Liver (tissue), 9 donors: ENCODE measurements around the gene PLSCR1. TPM values are rescaled to one million over a fixed set of nuclear protein-coding genes. Genes with fewer than 3 reads are reported as not detected.

Experiments used
- DNase-seq: peaks from one replicate; pipeline ENCODE4 v3.0.0-alpha.2; 2017; ENCODE audit warnings: low spot score
- H3K27ac ChIP-seq, 2 donors: one replicate each; pipeline ENCODE4 v1.7.0; 2013; ENCODE audit warnings: inconsistent platforms in 2 of 2, low read length in 2 of 2, control low read depth in 1 of 2, low read depth in 1 of 2, mild to moderate bottlenecking in 1 of 2
- H3K27me3 ChIP-seq, 4 donors: one replicate each; pipeline versions ENCODE4 v1.6.1 to v1.7.0; 2013; ENCODE audit warnings: low read length in 3 of 4, inconsistent platforms in 1 of 4, mild to moderate bottlenecking in 1 of 4, moderate library complexity in 1 of 4; ENCODE audit not compliant: control insufficient read depth in 4 of 4, insufficient read depth in 4 of 4
- H3K36me3 ChIP-seq, 4 donors: one replicate each; pipeline versions ENCODE4 v1.6.1 to v1.7.0; 2013; ENCODE audit warnings: low read length in 3 of 4, mild to moderate bottlenecking in 3 of 4, low read depth in 1 of 4, moderate library complexity in 1 of 4; ENCODE audit not compliant: control insufficient read depth in 4 of 4, insufficient read depth in 3 of 4
- H3K4me1 ChIP-seq, 4 donors: one replicate each; pipeline versions ENCODE4 v1.6.1 to v1.7.0; 2013; ENCODE audit warnings: low read length in 3 of 4, mild to moderate bottlenecking in 3 of 4, moderate library complexity in 1 of 4; ENCODE audit not compliant: control insufficient read depth in 4 of 4, insufficient read depth in 4 of 4
- H3K4me3 ChIP-seq, 3 donors: one replicate each; pipeline versions ENCODE4 v1.6.1 to v1.7.0; 2013; ENCODE audit warnings: low read length in 3 of 3, control low read depth in 1 of 3, low read depth in 1 of 3, mild to moderate bottlenecking in 1 of 3
- H3K9ac ChIP-seq, 2 donors: one replicate each; pipeline ENCODE4 v1.7.0; 2013; ENCODE audit warnings: low read length in 2 of 2, mild to moderate bottlenecking in 2 of 2, moderate library complexity in 2 of 2, control low read depth in 1 of 2, low read depth in 1 of 2
- H3K9me3 ChIP-seq, 4 donors: one replicate each; pipeline versions ENCODE4 v1.6.1 to v1.7.0; 2013; ENCODE audit warnings: low read length in 3 of 4; ENCODE audit not compliant: control insufficient read depth in 4 of 4
- FOXA1 ChIP-seq: IDR thresholded peaks from 2 replicates; pipeline ENCODE4 v1.6.1; 2016; ENCODE audit warnings: antibody characterized with exemption
- FOXA2 ChIP-seq: IDR thresholded peaks from 2 replicates; pipeline ENCODE4 v1.6.1; 2016; ENCODE audit warnings: antibody characterized with exemption
- GABPA ChIP-seq, 2 donors: IDR thresholded peaks in 1 of 2; conservative IDR thresholded peaks in 1 of 2; 2 replicates each; pipeline ENCODE4 v1.6.1; 2016; ENCODE audit warnings: antibody characterized with exemption in 2 of 2, mild to moderate bottlenecking in 1 of 2, moderate library complexity in 1 of 2
- HNF4A ChIP-seq, 2 donors: conservative IDR thresholded peaks; 2 replicates each; pipeline ENCODE4 v1.6.1; 2016; ENCODE audit warnings: antibody characterized with exemption in 2 of 2, mild to moderate bottlenecking in 2 of 2
- HNF4G ChIP-seq: IDR thresholded peaks from 2 replicates; pipeline ENCODE4 v1.6.1; 2016; ENCODE audit warnings: antibody characterized with exemption
- JUND ChIP-seq, 2 donors: IDR thresholded peaks; 2 replicates each; pipeline ENCODE4 v1.6.1; 2016; ENCODE audit warnings: antibody characterized with exemption in 2 of 2
- NR2F2 ChIP-seq: IDR thresholded peaks from 2 replicates; pipeline ENCODE4 v1.6.1; 2016; ENCODE audit warnings: antibody characterized with exemption
- RAD21 ChIP-seq, 2 donors: IDR thresholded peaks; 2 replicates each; pipeline ENCODE4 v1.6.1; 2016; ENCODE audit warnings: antibody characterized with exemption in 2 of 2, mild to moderate bottlenecking in 2 of 2
- REST ChIP-seq: IDR thresholded peaks from 2 replicates; pipeline ENCODE4 v1.6.1; 2016; ENCODE audit warnings: antibody characterized with exemption, mild to moderate bottlenecking
- RXRA ChIP-seq, 2 donors: IDR thresholded peaks; 2 replicates each; pipeline ENCODE4 v1.6.1; 2017 to 2018; ENCODE audit warnings: antibody characterized with exemption in 2 of 2, mild to moderate bottlenecking in 1 of 2
- TAF1 ChIP-seq: conservative IDR thresholded peaks from 2 replicates; pipeline ENCODE4 v1.6.1; 2016; ENCODE audit warnings: antibody characterized with exemption, mild to moderate bottlenecking
- YY1 ChIP-seq: IDR thresholded peaks from 2 replicates; pipeline ENCODE4 v1.6.1; 2016; ENCODE audit warnings: antibody characterized with exemption, mild to moderate bottlenecking
- WGBS: extraction: QIAGEN DNeasy Blood & Tissue Kit; methylation state at CpG from one replicate; pipeline ENCODE4 v1.1.7; 2013; 5-methylcytosine and 5-hydroxymethylcytosine counted together
- polyA plus RNA-seq, 2 donors: library from polyadenylated mRNA; stranded (reverse) in 1 of 2; unstranded in 1 of 2; fragments of 200-250 nt in 1 of 2; fragments of >200 nt in 1 of 2; fragmentation: Nextera tagmentation in 1 of 2; extraction: Ambion mirVana in 1 of 2; gene quantifications; one replicate each; pipeline versions ENCODE4 v1.2.1 to v1.2.3, GENCODE V29; 2013 to 2015
- total RNA-seq, 2 donors: library from RNA; depleted of rRNA; stranded (reverse); fragments of >200 nt; gene quantifications; one replicate each; pipeline ENCODE4 v1.2.3, GENCODE V29; 2014
- TF ChIP-seq, protein P1 (sequence below): fragments of 150-350 bp; IDR thresholded peaks from 2 replicates; pipeline ENCODE4 v1.5.1; 2017; ENCODE audit warnings: improper control_type of control experiment, low read depth, low read length; ENCODE audit not compliant: missing input control
- TF ChIP-seq, protein P2 (sequence below): IDR thresholded peaks from 2 replicates; pipeline ENCODE4 v1.6.1; 2016; ENCODE audit warnings: antibody characterized with exemption
- donor health status: healthy.
- donor health status: healthy.
- donor health status: healthy.
- donor health status: healthy.
- donor health status: healthy.

The PLSCR1 gene
- total and polyA plus RNA-seq, 4 donors: 30.2 to 76.4 (median 34.3) TPM

GRCh38 chr3:146493761-146494160, 50.6 kb downstream of the PLSCR1 start:
- WGBS: 96% methylated on average over 2 of the region's 2 CpGs
- Histone ChIP-seq H3K36me3 (no peaks in the 10 kb centered on the region), H3K4me1 (no peaks in the 10 kb centered on the region), H3K9ac (no peak overlapping the region), H3K4me3 (no peak overlapping the region), H3K9me3 (peaks cover 0 to 7% (median 0%) of the 10 kb centered on the region in 4 donors), H3K27ac (no peak overlapping the region), H3K27me3 (no peaks in the 10 kb centered on the region)
- TF ChIP-seq FOXA1: no peak
- TF ChIP-seq, protein P1, sequence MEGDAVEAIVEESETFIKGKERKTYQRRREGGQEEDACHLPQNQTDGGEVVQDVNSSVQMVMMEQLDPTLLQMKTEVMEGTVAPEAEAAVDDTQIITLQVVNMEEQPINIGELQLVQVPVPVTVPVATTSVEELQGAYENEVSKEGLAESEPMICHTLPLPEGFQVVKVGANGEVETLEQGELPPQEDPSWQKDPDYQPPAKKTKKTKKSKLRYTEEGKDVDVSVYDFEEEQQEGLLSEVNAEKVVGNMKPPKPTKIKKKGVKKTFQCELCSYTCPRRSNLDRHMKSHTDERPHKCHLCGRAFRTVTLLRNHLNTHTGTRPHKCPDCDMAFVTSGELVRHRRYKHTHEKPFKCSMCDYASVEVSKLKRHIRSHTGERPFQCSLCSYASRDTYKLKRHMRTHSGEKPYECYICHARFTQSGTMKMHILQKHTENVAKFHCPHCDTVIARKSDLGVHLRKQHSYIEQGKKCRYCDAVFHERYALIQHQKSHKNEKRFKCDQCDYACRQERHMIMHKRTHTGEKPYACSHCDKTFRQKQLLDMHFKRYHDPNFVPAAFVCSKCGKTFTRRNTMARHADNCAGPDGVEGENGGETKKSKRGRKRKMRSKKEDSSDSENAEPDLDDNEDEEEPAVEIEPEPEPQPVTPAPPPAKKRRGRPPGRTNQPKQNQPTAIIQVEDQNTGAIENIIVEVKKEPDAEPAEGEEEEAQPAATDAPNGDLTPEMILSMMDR: no peak
- no peak for TF ChIP-seq RAD21 (IDR thresholded peaks at IDR 0.05)
- TF ChIP-seq, protein P2, sequence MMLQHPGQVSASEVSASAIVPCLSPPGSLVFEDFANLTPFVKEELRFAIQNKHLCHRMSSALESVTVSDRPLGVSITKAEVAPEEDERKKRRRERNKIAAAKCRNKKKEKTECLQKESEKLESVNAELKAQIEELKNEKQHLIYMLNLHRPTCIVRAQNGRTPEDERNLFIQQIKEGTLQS: no peak
- no peak for TF ChIP-seq YY1
- DNase-seq: no peak

GRCh38 chr3:146493221-146493620, 51.2 kb downstream of the PLSCR1 start:
- H3K9ac ChIP-seq: no peak overlapping the region
- H3K9me3 ChIP-seq: peaks cover 0 to 7% (median 0%) of the 10 kb centered on the region in 4 donors
- WGBS: 91% methylated on average over 2 of the region's 2 CpGs
- H3K4me1 ChIP-seq: no peaks in the 10 kb centered on the region
- no peak for TF ChIP-seq JUND (IDR thresholded peaks at IDR 0.05)
- no peaks in the 10 kb centered on the region for H3K27me3 ChIP-seq
- DNase-seq: no peak
- H3K36me3 ChIP-seq: no peaks in the 10 kb centered on the region
- H3K27ac ChIP-seq: no peak overlapping the region
- H3K4me3 ChIP-seq: no peak overlapping the region

- no peak overlapping the region for H3K9ac ChIP-seq
- no peaks in the 10 kb centered on the region for H3K36me3 ChIP-seq
- H3K4me3 ChIP-seq: no peak overlapping the region
- H3K4me1 ChIP-seq: no peaks in the 10 kb centered on the region
- no peaks in the 10 kb centered on the region for H3K27me3 ChIP-seq
- WGBS: 89% methylated on average over 2 of the region's 2 CpGs
- TF ChIP-seq FOXA1 (no peak), YY1 (no peak), REST (no peak), JUND (IDR thresholded peaks at IDR 0.05) (no peak), HNF4G (no peak), TAF1 (no peak), RXRA (IDR thresholded peaks at IDR 0.05) (no peak), GABPA (IDR thresholded peaks at IDR 0.05 in 1 of 2, conservative IDR thresholded peaks at IDR 0.05 in 1 of 2) (no peak), NR2F2 (no peak), HNF4A (conservative IDR thresholded peaks at IDR 0.05) (no peak), FOXA2 (no peak)
- TF ChIP-seq, protein P2: no peak
- TF ChIP-seq, protein P1: no peak
- no peak for DNase-seq
- H3K9me3 ChIP-seq: peaks cover 0 to 7% (median 0%) of the 10 kb centered on the region in 4 donors
- H3K27ac ChIP-seq: no peak overlapping the region
These were observed 53.1 kb downstream of the PLSCR1 start for GRCh38 chr3:146491303-146491702.
